GM23248 (cell line): ENCODE data around the gene REXO1.

Source experiments
- EZH2 ChIP-seq: fragments of 200-600 bp; sonication (generic); IDR thresholded peaks from 2 replicates; pipeline ENCODE4 v1.6.1; 2018; ENCODE audit warnings: antibody characterized with exemption, mild to moderate bottlenecking; ENCODE audit not compliant: insufficient read depth, poor library complexity, severe bottlenecking
- EZH2phosphoT487 ChIP-seq: fragments of 200-600 bp; sonication (generic); IDR thresholded peaks from 2 replicates; pipeline ENCODE4 v1.6.1; 2018; ENCODE audit warnings: antibody characterized with exemption, moderate library complexity, mild to moderate bottlenecking, low read depth; ENCODE audit not compliant: insufficient read depth

DNA sequence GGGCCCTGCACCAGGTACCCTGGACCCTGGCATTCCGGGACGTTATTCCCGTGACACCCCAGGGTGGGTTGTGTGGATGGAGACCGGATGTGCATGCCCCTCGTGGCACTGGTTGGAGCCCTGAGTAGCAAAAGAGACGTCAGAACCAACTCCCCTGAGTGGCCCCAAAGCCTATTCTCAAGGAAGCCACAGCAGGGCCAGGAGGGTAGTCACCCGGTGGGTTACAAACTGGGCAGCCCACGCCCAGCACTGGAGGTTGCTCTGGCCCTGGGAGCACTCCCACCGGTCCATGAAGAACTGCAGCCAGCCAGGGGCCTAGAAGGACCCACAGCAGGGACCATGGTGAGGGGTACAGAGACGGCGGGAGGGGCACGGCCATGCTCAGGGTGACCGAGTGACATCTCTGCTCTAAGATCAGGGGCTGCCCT is 7.6 kb upstream of the REXO1 start:
- TF ChIP-seq EZH2phosphoT487 (no peak), EZH2 (no peak)
